HG03097 (cell line): Measurements from ENCODE around the gene PARD3.
"Not testable (repeated sequence)": the region's sequence is repeated elsewhere in the genome, so short reads cannot be mapped to it uniquely, and the experiment has no call there.

ENCODE experiments used
- ATAC-seq: cut with Tn5 transposase; IDR thresholded peaks from one replicate; pipeline ENCODE4 v1.9.1; 2021; ENCODE audit not compliant: unreplicated experiment, low FRiP score

The PARD3 gene

GRCh38 chr10:34413214-34413613 is 401.9 kb downstream of the PARD3 start:
- ATAC-seq, result no peak

- ATAC-seq, result no peak
These were observed 406.1 kb downstream of the PARD3 start for GRCh38 chr10:34408956-34409355.

- ATAC-seq, result no peak
These were observed 406.7 kb downstream of the PARD3 start for GRCh38 chr10:34408381-34408780.

DNA sequence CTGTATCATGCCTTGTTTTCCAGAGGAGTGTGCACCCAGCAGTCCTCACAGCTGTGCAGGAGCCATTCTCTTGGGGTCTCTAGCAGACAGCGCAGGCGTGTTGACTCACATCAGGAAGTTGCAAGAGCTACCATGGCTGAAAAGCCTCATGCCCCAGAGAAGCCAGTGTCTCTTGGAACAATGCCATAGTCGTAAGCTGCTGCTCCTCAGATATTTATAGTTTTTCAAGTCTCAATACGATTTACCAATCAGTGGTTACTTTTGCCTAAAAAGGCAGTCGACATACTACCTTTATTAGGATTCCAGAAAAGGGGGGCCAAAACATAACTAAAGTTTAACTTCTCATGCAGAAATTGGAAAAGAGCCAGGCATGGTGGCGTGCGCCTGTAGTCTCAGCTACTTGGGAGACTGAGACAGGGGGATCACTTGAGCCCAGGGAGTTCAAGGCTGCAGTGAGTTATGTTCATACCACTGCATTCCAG is 407.7 kb downstream of the PARD3 start:
- ATAC-seq, result no peak

GRCh38 chr10:34406463-34407323 is 408.4 kb downstream of the PARD3 start:
- no peak for ATAC-seq

DNA sequence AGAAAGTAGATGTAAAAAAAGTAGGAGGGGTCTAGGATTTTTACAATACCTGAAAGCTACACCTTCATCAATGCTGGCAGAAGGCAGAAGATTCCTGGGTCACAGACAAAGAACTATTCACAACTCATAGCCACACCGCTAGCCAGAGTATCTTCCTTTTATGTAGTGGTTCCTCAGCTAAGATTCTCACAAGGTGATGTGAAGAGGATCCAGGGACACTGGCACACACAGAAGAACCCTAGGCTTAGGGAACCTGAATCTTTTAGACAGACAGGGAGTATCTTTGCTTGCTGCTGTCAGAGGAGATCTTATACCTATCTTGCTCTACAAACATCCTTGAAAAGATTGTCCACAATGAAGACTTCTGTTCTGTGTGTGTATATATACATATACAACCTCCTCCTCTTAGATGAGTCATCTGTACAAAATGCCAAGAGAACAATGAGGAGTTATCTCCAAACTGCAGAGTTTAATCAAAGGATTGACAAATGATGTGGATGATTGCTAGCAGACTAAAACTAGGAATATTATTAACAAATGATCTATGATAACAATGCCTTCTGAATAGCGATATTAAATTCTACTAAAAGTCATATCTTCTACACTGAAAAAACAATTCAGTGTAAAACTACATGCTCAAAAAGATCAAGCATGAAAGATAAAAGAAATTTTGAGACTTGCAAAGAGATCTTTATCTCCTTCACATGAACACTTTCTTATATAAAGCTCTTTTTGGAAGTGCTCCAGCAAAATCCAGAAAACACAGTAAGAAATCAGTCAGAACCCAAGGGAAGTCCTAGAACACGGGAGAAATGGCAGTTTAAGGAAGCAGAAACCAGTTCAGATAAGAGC is 409.3 kb downstream of the PARD3 start:
- no peak for ATAC-seq

DNA sequence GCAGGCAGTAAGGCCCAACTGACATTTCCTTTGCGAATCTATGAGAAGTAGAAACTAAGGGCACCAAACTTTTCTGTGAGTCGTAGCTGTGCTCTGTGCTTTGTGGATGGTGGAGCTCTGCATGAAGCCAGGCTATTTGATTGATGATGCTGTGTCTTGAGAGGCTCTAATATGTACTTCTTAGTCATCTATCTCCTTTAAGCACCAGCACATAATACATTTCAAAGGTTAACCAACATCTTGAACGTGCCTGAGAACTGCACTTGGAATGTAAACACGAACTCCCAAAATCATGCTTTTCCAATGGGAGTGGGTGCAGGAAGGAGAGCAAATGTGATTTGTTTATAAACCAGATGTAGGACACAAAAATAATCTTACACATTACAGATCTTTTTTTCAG is 411.6 kb downstream of the PARD3 start:
- ATAC-seq, result no peak

- ATAC-seq, result no peak
These were observed 415.0 kb downstream of the PARD3 start for GRCh38 chr10:34400075-34400474.

DNA sequence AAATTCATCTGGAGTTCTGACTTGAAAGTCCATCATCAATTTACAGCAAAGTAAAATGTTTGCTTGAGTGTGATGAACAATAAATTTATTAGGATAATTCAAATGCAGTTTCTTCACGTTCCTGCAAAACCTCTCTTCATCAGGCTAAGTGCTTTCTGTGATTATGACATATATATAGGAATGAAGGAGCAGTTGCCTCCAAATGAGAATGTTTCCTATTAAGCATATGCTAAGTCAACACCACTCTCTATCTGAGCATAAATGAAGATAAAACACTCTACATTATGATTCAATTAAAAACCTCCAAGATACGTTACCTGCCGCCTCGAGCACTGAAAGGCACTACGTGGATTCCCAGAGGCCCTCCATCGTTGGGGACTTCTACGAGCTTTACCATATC is 416.1 kb downstream of the PARD3 start:
- no peak for ATAC-seq

- no peak for ATAC-seq
These were observed 417.8 kb downstream of the PARD3 start for GRCh38 chr10:34397324-34397723.

DNA sequence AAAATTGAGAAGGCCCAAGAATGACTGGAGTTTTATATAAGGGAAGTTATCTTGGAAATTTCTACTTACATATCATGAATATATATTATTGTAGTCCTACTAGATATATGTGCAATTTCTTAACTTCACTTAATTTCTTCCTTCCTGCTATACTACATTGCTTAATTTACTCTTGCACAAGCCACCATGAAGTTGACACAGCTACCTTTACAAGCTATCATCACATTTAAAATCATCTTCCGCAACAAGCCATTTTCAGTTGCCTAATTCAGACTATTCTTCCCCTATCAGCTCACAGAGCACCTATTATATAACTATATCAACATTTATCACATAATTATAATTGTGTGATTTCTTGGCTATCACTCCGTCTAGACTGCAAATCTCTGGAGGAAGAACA is 418.4 kb downstream of the PARD3 start:
- no peak for ATAC-seq

- ATAC-seq, result no peak
These were observed 422.4 kb downstream of the PARD3 start for GRCh38 chr10:34392641-34393170.

GRCh38 chr10:34391168-34391567 is 423.9 kb downstream of the PARD3 start:
- ATAC-seq, result not testable (repeated sequence)

- no peak for ATAC-seq
These were observed 425.3 kb downstream of the PARD3 start for GRCh38 chr10:34389801-34390200.

GRCh38 chr10:34386921-34387320 is 428.2 kb downstream of the PARD3 start:
- no peak for ATAC-seq

- no peak for ATAC-seq
These were observed 430.7 kb downstream of the PARD3 start for GRCh38 chr10:34384372-34384771.

DNA sequence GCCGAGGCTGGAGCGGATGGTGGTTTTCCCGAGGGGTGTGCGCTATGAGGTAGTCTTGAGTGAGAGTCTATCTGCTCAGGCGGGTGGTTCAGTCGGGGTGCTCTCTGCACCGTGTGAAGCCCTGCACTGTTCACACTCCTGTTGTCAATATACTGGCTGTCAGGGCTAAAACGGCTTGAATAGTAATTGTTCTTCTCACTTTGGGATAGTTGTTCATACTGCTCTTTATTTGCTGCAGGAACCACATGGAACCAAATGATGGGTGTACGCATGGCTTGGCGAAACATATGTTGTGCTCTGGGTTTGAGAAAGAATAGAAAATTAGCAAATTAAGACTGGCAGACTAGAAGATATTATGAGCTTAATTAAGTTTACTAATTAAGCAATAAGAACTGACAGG is 432.5 kb downstream of the PARD3 start:
- no peak for ATAC-seq

DNA sequence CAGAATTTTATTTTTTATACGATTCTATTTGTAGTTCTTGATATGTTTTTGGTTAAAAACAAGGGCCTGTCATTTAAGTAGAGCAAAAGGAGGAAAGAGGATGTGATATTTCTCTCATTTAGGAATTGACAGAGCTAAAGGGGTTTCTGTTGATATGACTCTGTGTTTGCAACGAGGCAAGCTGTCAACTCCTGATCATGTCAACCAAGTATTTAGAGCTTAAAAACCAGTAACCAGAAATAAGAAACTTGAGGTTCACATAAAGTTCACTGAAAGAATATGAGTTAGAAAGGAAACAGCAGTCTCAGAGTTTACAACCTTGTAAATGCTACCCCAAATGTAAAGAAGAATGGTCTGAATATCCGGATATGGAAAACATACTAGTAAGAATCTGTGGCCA is 434.2 kb downstream of the PARD3 start:
- no peak for ATAC-seq

DNA sequence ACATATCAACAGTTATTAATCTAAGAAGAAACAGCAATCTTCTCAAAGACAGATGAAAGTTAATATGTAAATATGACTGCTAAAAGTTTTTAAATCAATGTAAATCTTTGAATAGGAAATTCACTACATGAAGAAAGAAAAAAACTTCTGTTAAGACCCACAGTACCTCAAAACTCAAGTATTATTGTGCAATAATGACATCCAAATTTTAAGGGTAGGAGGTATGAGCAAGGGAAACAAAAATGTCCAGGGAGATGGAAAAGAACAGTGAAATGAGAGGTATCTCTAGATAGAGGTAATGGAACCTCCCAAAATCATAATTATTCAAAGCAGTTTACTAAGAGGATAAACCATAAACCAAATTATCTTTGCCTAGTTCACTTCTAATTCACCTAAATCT is 436.8 kb downstream of the PARD3 start:
- no peak for ATAC-seq

GRCh38 chr10:34377833-34378232 is 437.3 kb downstream of the PARD3 start:
- ATAC-seq, result no peak

DNA sequence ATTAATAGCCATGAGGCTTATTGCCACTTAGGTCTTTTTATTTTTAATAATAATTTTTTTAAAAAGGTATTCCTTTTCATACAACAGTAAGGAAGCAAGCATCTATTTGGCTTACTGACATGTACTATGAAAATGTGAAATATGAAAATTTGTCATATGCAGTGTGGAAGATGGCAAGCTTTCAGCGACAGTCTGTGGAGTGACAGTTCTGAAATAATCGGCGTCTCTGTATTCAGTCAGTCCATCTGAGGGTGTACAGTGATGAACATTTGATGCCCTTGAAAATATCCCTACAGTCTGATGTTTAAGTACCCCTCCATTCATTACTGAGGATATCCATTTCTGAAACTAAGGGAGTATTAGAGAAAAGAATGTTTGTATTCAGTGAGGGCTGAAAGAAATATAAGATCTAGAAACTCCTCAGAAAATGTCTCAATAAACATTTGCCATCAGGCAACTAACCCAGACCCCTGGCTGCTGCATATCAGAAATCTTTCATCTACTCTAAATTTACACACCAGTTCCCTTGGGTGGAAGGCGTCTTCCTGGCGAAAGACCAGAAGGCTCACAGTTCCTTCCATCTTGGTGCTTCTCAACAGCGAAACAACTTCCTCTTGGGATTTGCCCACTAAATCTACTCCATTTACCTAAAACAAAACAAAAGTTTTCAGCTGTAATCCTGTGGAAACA is 440.6 kb downstream of the PARD3 start:
- ATAC-seq, result peak; percentile 25
